Measurements from ENCODE around the gene C3orf18. TPM values are rescaled to one million over a fixed set of nuclear protein-coding genes. Genes with fewer than 3 reads are reported as not detected.
"Not testable (repeated sequence)": the region's sequence is repeated elsewhere in the genome, so short reads cannot be mapped to it uniquely, and the experiment has no call there.

C3orf18 gene
- total RNA-seq, 1 donor from 2014 or later: 8.5 TPM

GRCh38 chr3:50516440-50516871 lies 51.1 kb downstream of the C3orf18 start:
- TF ChIP-seq EZH2 (IDR thresholded peaks at IDR 0.05) (no peak), CTCF (IDR thresholded peaks at IDR 0.05) (no peak), EZH2phosphoT487 (IDR thresholded peaks at IDR 0.05) (no peak)
- no peaks in the 10 kb centered on the region for H3K9me3 ChIP-seq (ENCODE audit: low read depth)
- no peaks in the 10 kb centered on the region for H3K36me3 Mint-ChIP-seq
- peak overlapping the region; percentile 75 for H3K4me3 Mint-ChIP-seq
- peak overlapping the region; percentile 7 for H2AFZ ChIP-seq (replicated peaks)
- H3K79me2 ChIP-seq (ENCODE audit: low read depth): no peaks in the 10 kb centered on the region
- H3K27ac ChIP-seq: peak overlapping the region; percentile 84
- peaks cover 46% of the 10 kb centered on the region for H3K4me1 ChIP-seq
- no peaks in the 10 kb centered on the region for H3K36me3 ChIP-seq
- H3K27me3 ChIP-seq: no peaks in the 10 kb centered on the region
- H3K9me3 Mint-ChIP-seq: no peaks in the 10 kb centered on the region
- peaks cover 39% of the 10 kb centered on the region for H3F3A ChIP-seq (ENCODE audit: low read depth)
- peak overlapping the region; percentile 96 for H3K27ac Mint-ChIP-seq
- peaks cover 49% of the 10 kb centered on the region for H3K4me1 Mint-ChIP-seq
- H3K4me3 ChIP-seq: peak overlapping the region; percentile 31
- H3K9ac ChIP-seq: peak overlapping the region; percentile 43
- peaks cover 14% of the 10 kb centered on the region for H3K27me3 Mint-ChIP-seq (ENCODE audit: insufficient read depth, low read depth)
- peak overlapping the region; percentile 70 for H3K4me2 ChIP-seq
- H4K20me1 ChIP-seq (ENCODE audit: low read depth): peaks cover 3% of the 10 kb centered on the region
- peak; percentile 76 for DNase-seq (ENCODE audit: low spot score)

- H3K4me1 ChIP-seq: peaks cover 43% of the 10 kb centered on the region
- H3K9ac ChIP-seq: peak overlapping the region; percentile 43
- H3K36me3 Mint-ChIP-seq: no peaks in the 10 kb centered on the region
- peak overlapping the region; percentile 7 for H2AFZ ChIP-seq (replicated peaks)
- H3K4me3 ChIP-seq: peak overlapping the region; percentile 31
- peaks cover 49% of the 10 kb centered on the region for H3K4me1 Mint-ChIP-seq
- H4K20me1 ChIP-seq (ENCODE audit: low read depth): peaks cover 3% of the 10 kb centered on the region
- peak; percentile 89 for DNase-seq (ENCODE audit: low spot score)
- H3K9me3 Mint-ChIP-seq: no peaks in the 10 kb centered on the region
- no peaks in the 10 kb centered on the region for H3K9me3 ChIP-seq (ENCODE audit: low read depth)
- peak overlapping the region; percentile 84 for H3K27ac ChIP-seq
- peaks cover 38% of the 10 kb centered on the region for H3F3A ChIP-seq (ENCODE audit: low read depth)
- H3K27me3 Mint-ChIP-seq (ENCODE audit: insufficient read depth, low read depth): peaks cover 14% of the 10 kb centered on the region
- H3K4me2 ChIP-seq: peak overlapping the region; percentile 70
- H3K27ac Mint-ChIP-seq: peak overlapping the region; percentile 96
- TF ChIP-seq EZH2 (IDR thresholded peaks at IDR 0.05) (no peak), EZH2phosphoT487 (IDR thresholded peaks at IDR 0.05) (no peak), CTCF (IDR thresholded peaks at IDR 0.05) (no peak)
- H3K4me3 Mint-ChIP-seq: peak overlapping the region; percentile 67
- no peaks in the 10 kb centered on the region for H3K79me2 ChIP-seq (ENCODE audit: low read depth)
- no peaks in the 10 kb centered on the region for H3K36me3 ChIP-seq
- no peaks in the 10 kb centered on the region for H3K27me3 ChIP-seq
Observed at GRCh38 chr3:50515565-50516439, 51.7 kb downstream of the C3orf18 start.

- DNase-seq (ENCODE audit: low spot score); H3K36me3 ChIP-seq; H3K4me3 ChIP-seq; H4K20me1 ChIP-seq (ENCODE audit: low read depth); H3K27ac Mint-ChIP-seq; H3K9ac ChIP-seq; H3K36me3 Mint-ChIP-seq; H2AFZ ChIP-seq (replicated peaks); H3K9me3 Mint-ChIP-seq; H3K27me3 ChIP-seq; H3K9me3 ChIP-seq (ENCODE audit: low read depth); H3K27ac ChIP-seq; H3K4me2 ChIP-seq; H3K79me2 ChIP-seq (ENCODE audit: low read depth): not testable (repeated sequence)
- H3K27me3 Mint-ChIP-seq (ENCODE audit: insufficient read depth, low read depth): peaks cover 17% of the 10 kb centered on the region
- H3K4me3 Mint-ChIP-seq: peak overlapping the region; percentile 10
- Histone ChIP-seq H3F3A (ENCODE audit: low read depth) (peaks cover 31% of the 10 kb centered on the region), H3K4me1 (peaks cover 33% of the 10 kb centered on the region)
- peaks cover 37% of the 10 kb centered on the region for H3K4me1 Mint-ChIP-seq
Observed at GRCh38 chr3:50512908-50513307, 54.6 kb downstream of the C3orf18 start.

GRCh38 chr3:50512131-50512530 lies 55.4 kb downstream of the C3orf18 start:
- H3K4me3 ChIP-seq: no peak overlapping the region
- Mint-ChIP-seq H3K4me1 (peaks cover 35% of the 10 kb centered on the region), H3K9me3 (no peaks in the 10 kb centered on the region)

More at GRCh38 chr3:50512131-50512530, 55.4 kb downstream of the C3orf18 start:
- Histone ChIP-seq H3F3A (ENCODE audit: low read depth) (peaks cover 26% of the 10 kb centered on the region), H3K27ac (no peak overlapping the region), H3K4me1 (peaks cover 30% of the 10 kb centered on the region), H3K4me2 (no peak overlapping the region), H2AFZ (replicated peaks) (no peak overlapping the region), H3K9me3 (ENCODE audit: low read depth) (no peaks in the 10 kb centered on the region), H3K27me3 (no peaks in the 10 kb centered on the region), H4K20me1 (ENCODE audit: low read depth) (no peaks in the 10 kb centered on the region), H3K9ac (no peak overlapping the region), H3K79me2 (ENCODE audit: low read depth) (no peaks in the 10 kb centered on the region), H3K36me3 (no peaks in the 10 kb centered on the region)
- no peak for DNase-seq (ENCODE audit: low spot score)
- no peak overlapping the region for H3K4me3 Mint-ChIP-seq
- peaks cover 19% of the 10 kb centered on the region for H3K27me3 Mint-ChIP-seq (ENCODE audit: insufficient read depth, low read depth)
- no peak overlapping the region for H3K27ac Mint-ChIP-seq
- TF ChIP-seq EZH2phosphoT487 (IDR thresholded peaks at IDR 0.05) (no peak), CTCF (IDR thresholded peaks at IDR 0.05) (no peak), EZH2 (IDR thresholded peaks at IDR 0.05) (no peak)
- no peaks in the 10 kb centered on the region for H3K36me3 Mint-ChIP-seq

Data from neural progenitor cell (in vitro differentiated cells).